Keratinocyte (primary cell): ENCODE measurements around the gene PEPD. TPM values are rescaled to one million over a fixed set of nuclear protein-coding genes. Genes with fewer than 3 reads are reported as not detected.

Experiments used
- DNase-seq: peaks from one replicate; pipeline ENCODE4 v3.0.0-alpha.2; 2011; ENCODE audit warnings: low read depth, missing footprints, low spot score
- FAIRE-seq: peaks from 2 replicates; lab custom pipeline; 2011; peaks lifted over from hg19 to GRCh38; lab: Jason Lieb, UNC
- H2AFZ ChIP-seq: 2 replicates; pipeline ENCODE4 v1.6.0; 2012; ENCODE audit warnings: low read length, control low read depth, inconsistent platforms; ENCODE audit not compliant: control insufficient read depth
- H3K27ac ChIP-seq: 2 replicates; pipeline ENCODE4 v1.5.1; 2011; ENCODE audit warnings: low read length; ENCODE audit not compliant: control insufficient read depth, insufficient read depth
- H3K27me3 ChIP-seq: 3 replicates; pipeline ENCODE4 v1.6.0; 2011; ENCODE audit warnings: low read length; ENCODE audit not compliant: control insufficient read depth, insufficient read depth; ENCODE audit errors: extremely low read depth
- H3K36me3 ChIP-seq, 2 experiments: 2 replicates in 1 of 2; 3 replicates in 1 of 2; pipeline ENCODE4 v1.5.1; 2011; ENCODE audit warnings: low read length in 2 of 2, mild to moderate bottlenecking in 1 of 2; ENCODE audit not compliant: control insufficient read depth in 2 of 2, insufficient read depth in 2 of 2; ENCODE audit errors: extremely low read depth in 1 of 2
- H3K4me1 ChIP-seq: 3 replicates; pipeline ENCODE4 v1.5.1; 2011; ENCODE audit warnings: low read length; ENCODE audit not compliant: control insufficient read depth, insufficient read depth; ENCODE audit errors: extremely low read depth
- H3K4me2 ChIP-seq: 3 replicates; pipeline ENCODE4 v1.6.0; 2011; ENCODE audit warnings: low read depth, low read length; ENCODE audit not compliant: control insufficient read depth, insufficient read depth; ENCODE audit errors: extremely low read depth
- H3K4me3 ChIP-seq, 3 experiments: fragments of 200-600 bp in 1 of 3; sonication (generic) in 1 of 3; 2 replicates in 2 of 3; 3 replicates in 1 of 3; pipeline ENCODE4 v1.5.1; 2011 to 2016; ENCODE audit warnings: low read length in 3 of 3, mild to moderate bottlenecking in 3 of 3, control low read depth in 2 of 3, inconsistent platforms in 1 of 3, low read depth in 1 of 3, mixed read lengths in 1 of 3, mixed run types in 1 of 3, moderate library complexity in 1 of 3; ENCODE audit not compliant: control insufficient read depth in 2 of 3, insufficient read depth in 2 of 3; ENCODE audit errors: extremely low read depth in 1 of 3
- H3K79me2 ChIP-seq: 2 replicates; pipeline ENCODE4 v1.6.0; 2012; ENCODE audit warnings: low read length; ENCODE audit not compliant: control insufficient read depth, insufficient read depth
- H3K9ac ChIP-seq: 3 replicates; pipeline ENCODE4 v1.6.0; 2011; ENCODE audit warnings: low read length; ENCODE audit not compliant: control insufficient read depth, insufficient read depth; ENCODE audit errors: extremely low read depth
- H3K9me1 ChIP-seq: 3 replicates; pipeline ENCODE4 v1.6.0; 2011; ENCODE audit warnings: low read length; ENCODE audit not compliant: control insufficient read depth, insufficient read depth; ENCODE audit errors: extremely low read depth
- H3K9me3 ChIP-seq: 2 replicates; pipeline ENCODE4 v1.5.1; 2012; ENCODE audit warnings: low read depth, low read length; ENCODE audit not compliant: control insufficient read depth
- H4K20me1 ChIP-seq: 3 replicates; pipeline ENCODE4 v1.6.0; 2011; ENCODE audit warnings: low read length; ENCODE audit not compliant: control insufficient read depth, insufficient read depth; ENCODE audit errors: extremely low read depth
- EZH2 ChIP-seq: IDR thresholded peaks from one replicate; pipeline ENCODE4 v1.6.1; 2012; ENCODE audit warnings: inconsistent platforms, mild to moderate bottlenecking, low read length, moderate library complexity
- dilution Hi-C: fragments of 300-500 bp; cut with MboI; formaldehyde crosslinking; loops from one replicate; pipeline ENCODE4 v1.7.0; 2020; ENCODE audit warnings: low sequenced_read_pairs; ENCODE audit not compliant: extremely low pct_ligation_motif_present
- polyA plus RNA-seq, 5 experiments: library from polyadenylated mRNA; depleted of rRNA in 3 of 5; stranded (reverse) in 3 of 5; stranded (forward) in 1 of 5; unstranded in 1 of 5; fragments of >200 nt; gene quantifications; 1 replicate in 1 of 5; 2 replicates in 3 of 5; 3 replicates in 1 of 5; pipeline versions ENCODE4 v1.2.1 to v1.2.3, GENCODE V29; 2011 to 2012; ENCODE audit warnings: missing spikeins in 2 of 5, low read depth in 1 of 5, low replicate concordance in 1 of 5
- TF ChIP-seq, protein P1 (sequence below), 3 experiments: IDR thresholded peaks in 1 of 3; conservative IDR thresholded peaks in 1 of 3; optimal IDR thresholded peaks in 1 of 3; 2 replicates in 2 of 3; 3 replicates in 1 of 3; pipeline versions ENCODE3 to v1.5.1; 2011; ENCODE audit warnings: low read length in 3 of 3, mild to moderate bottlenecking in 3 of 3, moderate library complexity in 2 of 3, control low read depth in 1 of 3, inconsistent platforms in 1 of 3; ENCODE audit not compliant: insufficient read depth in 2 of 3; ENCODE audit errors: extremely low read depth in 1 of 3

Gene PEPD
- polyA plus RNA-seq, 1 donor (not counting 4 experiments of a cell fraction or from before 2014, with no cell fraction given): 36.9 TPM

DNA sequence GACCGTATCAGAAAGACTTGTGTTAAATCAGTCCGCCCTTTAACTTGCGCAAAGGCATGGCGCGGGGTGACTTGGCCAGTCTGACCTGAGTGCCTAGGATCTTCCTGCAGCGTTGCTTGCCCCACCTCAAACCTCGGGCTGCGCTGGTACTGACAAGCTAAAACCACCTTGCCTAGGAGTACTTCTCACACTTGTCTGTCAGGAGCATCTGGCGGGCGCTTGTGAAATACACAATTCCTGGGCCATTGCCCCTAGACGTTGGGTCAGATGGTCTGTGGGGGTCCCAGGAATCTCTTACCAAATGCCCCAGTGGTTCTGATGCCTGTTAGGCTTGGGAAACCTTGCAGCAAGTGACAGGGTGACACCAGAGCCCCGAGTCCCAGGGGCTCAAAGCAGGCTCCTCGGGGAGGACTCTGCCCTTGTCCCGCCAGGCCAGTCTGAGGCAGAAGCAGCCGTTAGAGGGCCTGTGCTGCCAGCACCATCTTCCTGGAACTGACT lies 135.2 kb downstream of the PEPD start:
- no peak for FAIRE-seq
- TF ChIP-seq, protein P1, sequence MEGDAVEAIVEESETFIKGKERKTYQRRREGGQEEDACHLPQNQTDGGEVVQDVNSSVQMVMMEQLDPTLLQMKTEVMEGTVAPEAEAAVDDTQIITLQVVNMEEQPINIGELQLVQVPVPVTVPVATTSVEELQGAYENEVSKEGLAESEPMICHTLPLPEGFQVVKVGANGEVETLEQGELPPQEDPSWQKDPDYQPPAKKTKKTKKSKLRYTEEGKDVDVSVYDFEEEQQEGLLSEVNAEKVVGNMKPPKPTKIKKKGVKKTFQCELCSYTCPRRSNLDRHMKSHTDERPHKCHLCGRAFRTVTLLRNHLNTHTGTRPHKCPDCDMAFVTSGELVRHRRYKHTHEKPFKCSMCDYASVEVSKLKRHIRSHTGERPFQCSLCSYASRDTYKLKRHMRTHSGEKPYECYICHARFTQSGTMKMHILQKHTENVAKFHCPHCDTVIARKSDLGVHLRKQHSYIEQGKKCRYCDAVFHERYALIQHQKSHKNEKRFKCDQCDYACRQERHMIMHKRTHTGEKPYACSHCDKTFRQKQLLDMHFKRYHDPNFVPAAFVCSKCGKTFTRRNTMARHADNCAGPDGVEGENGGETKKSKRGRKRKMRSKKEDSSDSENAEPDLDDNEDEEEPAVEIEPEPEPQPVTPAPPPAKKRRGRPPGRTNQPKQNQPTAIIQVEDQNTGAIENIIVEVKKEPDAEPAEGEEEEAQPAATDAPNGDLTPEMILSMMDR (optimal IDR thresholded peaks at IDR 0.05 in 1 of 3, IDR thresholded peaks at IDR 0.05 in 1 of 3, conservative IDR thresholded peaks at IDR 0.05 in 1 of 3; ENCODE audit: extremely low read depth in 1 of 3, insufficient read depth in 2 of 3, low read length in 3 of 3): no peak
- TF ChIP-seq EZH2: no peak

GRCh38 chr19:33385956-33386355 lies 135.6 kb downstream of the PEPD start:
- TF ChIP-seq EZH2: no peak
- TF ChIP-seq, protein P1 (optimal IDR thresholded peaks at IDR 0.05 in 1 of 3, IDR thresholded peaks at IDR 0.05 in 1 of 3, conservative IDR thresholded peaks at IDR 0.05 in 1 of 3; ENCODE audit: extremely low read depth in 1 of 3, insufficient read depth in 2 of 3, low read length in 3 of 3): no peak
- dilution Hi-C loops: no loop called here
- H3K27me3 ChIP-seq: no peaks in the 10 kb centered on the region
- no peak for DNase-seq
- H3K79me2 ChIP-seq: peaks cover 47% of the 10 kb centered on the region
- FAIRE-seq: no peak
- H3K27ac ChIP-seq: no peak overlapping the region
- H2AFZ ChIP-seq: no peak overlapping the region
- no peaks in the 10 kb centered on the region for H3K4me1 ChIP-seq
- no peaks in the 10 kb centered on the region for H3K9me3 ChIP-seq
- H3K36me3 ChIP-seq: peaks cover 3 to 12% of the 10 kb centered on the region in 2 experiments
- no peak overlapping the region for H3K4me3 ChIP-seq
- peaks cover 25% of the 10 kb centered on the region for H4K20me1 ChIP-seq
- no peak overlapping the region for H3K4me2 ChIP-seq
- H3K9me1 ChIP-seq: no peaks in the 10 kb centered on the region
- no peak overlapping the region for H3K9ac ChIP-seq

More for the DNA sequence above, 135.2 kb downstream of the PEPD start:
- DNase-seq: no peak
- Histone ChIP-seq H3K9me3 (no peaks in the 10 kb centered on the region), H3K9me1 (no peaks in the 10 kb centered on the region), H3K4me1 (no peaks in the 10 kb centered on the region), H3K27ac (no peak overlapping the region), H3K4me2 (no peak overlapping the region), H4K20me1 (peaks cover 22% of the 10 kb centered on the region), H3K9ac (no peak overlapping the region), H3K36me3 (peaks cover 3 to 7% of the 10 kb centered on the region in 2 experiments), H3K4me3 (no peak overlapping the region), H3K27me3 (no peaks in the 10 kb centered on the region), H3K79me2 (peaks cover 43% of the 10 kb centered on the region), H2AFZ (no peak overlapping the region)
- dilution Hi-C loops: no loop called here
